Measurements from ENCODE around the gene ATF2.

The ATF2 gene, protein sequence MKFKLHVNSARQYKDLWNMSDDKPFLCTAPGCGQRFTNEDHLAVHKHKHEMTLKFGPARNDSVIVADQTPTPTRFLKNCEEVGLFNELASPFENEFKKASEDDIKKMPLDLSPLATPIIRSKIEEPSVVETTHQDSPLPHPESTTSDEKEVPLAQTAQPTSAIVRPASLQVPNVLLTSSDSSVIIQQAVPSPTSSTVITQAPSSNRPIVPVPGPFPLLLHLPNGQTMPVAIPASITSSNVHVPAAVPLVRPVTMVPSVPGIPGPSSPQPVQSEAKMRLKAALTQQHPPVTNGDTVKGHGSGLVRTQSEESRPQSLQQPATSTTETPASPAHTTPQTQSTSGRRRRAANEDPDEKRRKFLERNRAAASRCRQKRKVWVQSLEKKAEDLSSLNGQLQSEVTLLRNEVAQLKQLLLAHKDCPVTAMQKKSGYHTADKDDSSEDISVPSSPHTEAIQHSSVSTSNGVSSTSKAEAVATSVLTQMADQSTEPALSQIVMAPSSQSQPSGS

DNA sequence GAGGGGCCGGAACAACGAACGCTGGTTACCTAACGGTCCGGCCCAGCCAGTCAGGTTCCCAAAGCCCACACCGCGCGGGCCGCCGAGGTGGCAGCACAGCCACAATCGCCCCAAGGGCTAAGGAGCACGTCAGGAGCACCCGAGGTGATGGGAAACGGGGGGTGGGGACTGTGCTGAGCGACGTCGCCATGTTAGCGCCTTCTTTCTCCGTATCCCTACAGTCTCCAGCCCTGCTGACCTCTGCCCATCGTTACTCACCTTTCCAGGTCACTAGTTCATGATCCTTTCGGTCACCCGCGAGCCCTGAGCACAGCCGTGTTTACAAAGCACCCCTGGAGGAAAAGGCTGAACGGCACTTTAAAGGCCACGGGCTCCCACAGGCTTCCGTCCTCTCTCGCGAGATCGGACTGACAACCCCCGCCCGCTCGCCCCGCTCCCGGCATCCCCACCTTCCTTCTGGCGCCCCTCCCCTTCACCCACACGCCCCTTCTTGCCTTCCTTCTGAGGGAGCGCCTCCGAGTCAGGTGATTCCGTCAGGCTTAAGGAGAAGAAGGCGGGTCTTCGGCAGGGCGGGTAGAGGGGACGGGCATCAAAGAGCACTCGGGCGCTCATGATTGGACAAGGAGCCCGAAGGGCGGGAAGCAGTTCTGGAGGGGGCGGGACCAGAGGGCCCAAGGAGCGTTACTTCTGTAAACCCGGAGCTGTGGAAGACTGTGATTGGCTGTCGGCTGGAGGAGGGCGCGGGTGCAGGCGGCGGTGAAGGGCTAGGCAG lies at the start of gene ATF2:
TSS of gene ATF2 (minus strand) at position 412 of the 772 bp plus-strand sequence. CDS start 31,760 bp downstream, outside the sequence.
- peak; percentile 86 for FAIRE-seq

DNA sequence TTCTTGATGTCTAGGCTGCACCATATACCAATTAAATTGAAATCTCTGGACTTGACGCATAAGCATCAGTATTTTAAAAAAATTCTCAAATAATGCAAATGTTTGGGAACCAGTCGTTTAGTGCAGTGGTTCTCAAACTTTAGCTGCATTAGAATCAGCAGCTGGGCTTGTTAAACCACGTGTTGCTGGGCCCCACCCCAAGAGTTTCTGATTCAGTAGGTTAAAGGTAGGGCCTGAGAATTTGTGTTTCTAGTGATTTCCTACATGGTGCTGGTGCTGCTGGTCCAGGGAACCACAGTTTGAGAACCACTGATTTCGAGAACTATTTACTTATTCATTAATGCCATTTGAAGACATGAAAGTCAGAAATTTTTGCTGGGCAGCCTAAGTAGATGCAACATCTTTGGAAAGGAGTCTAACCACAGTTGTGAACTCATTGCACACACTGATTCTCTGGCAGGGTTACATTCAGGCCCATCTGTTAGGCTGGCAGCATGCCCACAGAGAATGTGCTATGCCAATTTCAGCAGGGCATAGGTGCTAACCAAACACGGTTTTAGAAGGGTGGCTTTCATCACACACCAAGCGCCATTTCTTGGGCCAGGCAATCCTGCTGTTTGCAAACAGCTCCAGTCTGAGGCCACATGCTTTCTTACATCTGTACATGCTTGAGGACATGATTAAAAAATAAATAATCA lies 39.9 kb upstream of the ATF2 start:
- no peak for FAIRE-seq

DNA sequence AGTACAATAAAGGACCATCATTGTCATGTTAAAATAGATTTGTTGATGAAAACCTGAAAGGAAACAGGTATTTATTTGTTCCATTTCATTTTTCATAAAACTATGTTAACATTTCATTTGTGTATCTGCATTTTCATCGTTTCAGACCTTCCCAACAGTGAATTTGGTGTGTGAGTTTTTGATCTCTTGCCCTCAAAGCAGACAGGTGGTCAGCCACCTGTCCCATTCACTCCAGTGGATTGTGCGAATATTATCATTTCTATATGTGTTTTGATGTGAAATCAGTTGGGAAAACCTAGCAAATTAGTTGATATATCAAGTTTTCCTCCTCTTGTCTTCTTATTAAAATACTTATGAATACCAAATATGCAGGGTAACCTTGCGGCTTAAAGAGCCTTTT lies 38.9 kb upstream of the ATF2 start:
- FAIRE-seq = no peak

DNA sequence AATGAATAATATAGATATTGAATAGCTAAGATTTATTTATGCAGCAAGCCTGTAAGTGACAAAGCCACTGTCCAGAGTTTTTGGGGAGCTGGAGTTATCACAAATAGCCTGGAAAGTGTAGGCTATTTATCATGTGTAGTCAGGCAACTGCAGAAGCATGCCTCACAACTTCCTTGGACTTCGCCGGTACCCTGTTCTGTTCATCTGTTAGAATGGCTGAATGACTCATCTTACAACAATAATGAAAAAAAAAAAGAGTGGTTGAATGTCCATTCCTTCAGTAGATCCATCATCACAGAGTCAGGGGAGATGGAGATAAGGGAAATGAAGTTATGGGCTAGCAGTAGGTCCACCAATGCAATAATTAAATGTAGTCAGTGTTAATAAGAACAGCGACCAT lies 37.5 kb upstream of the ATF2 start:
- no peak for FAIRE-seq

DNA sequence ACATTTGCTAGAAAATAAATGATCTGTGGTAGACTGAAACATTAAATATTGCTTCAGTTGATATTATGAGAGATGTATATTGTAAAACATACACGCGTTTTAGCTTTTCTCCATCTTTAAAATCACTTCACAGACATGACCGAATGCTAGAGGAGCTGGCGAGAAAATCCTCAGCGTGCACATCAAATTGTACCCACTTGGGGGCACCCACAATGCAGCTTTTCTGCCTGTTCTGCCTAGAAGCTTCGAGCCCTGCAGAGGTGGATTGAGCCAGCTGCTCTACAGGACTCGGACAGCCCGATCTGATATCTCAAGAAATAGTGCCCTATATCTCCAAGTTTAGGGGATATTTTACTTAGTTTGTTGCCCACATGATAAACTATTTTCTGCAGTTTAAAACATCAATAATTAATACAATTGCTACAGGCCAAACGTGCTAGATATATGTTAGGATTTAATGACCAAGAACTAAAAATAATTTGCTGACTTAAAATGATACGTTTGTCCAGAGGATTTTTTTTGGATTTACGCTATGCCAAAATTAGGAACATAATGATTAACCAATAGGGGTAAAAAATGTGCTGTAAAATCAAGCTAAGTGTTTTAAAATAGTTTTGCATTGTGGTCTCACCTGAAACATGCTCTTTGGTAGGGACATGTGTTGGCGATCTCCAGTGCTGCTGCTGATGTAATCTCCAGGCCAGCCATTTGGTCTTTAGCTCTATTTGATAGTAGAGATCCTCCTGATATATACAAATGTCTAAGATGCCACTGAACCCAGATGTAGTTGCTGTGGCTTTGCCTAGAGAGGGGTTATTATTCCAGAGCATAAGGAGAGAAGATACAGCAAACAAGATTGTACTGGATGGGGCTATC lies 35.9 kb upstream of the ATF2 start:
- peak; percentile 92 for FAIRE-seq

DNA sequence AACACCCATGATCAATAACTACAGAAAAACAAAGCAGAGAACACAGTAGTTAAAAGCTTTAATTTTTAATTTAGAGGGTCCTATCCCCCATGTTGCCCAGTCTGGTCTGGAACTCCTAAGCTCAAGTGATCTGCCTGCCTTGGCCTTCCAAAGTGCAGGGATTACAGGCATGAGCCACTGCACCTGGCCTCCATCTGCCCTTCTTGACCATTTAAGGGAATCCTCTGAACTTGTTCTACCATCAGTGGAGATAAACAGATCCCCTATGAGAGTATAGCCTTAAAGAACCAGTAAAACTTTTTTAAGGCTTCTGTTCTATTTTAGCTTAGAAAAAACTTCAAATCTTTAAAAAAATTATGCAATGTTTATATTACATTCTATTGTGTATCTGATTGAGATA lies 27.0 kb upstream of the ATF2 start:
- no peak for FAIRE-seq

DNA sequence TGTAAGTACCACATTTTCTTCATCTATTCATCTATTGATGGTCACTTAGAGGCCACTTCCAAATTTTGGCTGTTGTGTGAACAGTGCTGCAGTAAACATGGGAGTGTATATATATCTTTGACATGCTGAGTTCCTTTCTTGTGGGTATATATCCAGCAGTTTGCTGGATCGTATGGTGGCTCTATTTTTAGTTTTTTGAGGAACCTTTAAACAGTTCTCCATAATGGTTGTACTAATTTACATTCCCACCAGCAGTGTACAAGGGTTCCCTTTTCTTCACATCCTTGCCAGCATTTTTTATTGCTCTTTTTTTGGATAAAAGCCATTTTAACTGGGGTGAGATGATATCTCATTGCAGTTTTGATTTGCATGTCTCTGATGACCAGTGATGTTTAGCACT lies 20.8 kb upstream of the ATF2 start:
- FAIRE-seq = no peak

DNA sequence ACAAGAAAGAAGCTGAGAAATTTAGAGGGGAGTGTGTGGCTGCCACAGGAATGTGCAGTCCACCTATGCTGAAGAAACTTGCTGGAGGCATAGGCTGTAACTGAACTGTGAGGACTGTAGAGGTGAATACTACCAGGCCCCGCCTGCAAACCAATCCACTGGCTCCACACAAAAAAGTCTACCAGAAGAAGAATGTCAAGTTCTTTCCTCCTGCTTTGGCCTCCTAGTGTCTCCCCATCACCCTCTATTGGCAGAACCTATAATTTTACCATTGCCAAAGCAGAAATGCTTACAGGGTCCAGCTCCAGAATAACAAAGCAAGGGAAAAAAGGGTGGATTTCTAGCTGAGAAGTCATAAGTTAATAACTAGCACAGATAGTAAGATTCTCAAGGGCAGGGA lies 19.4 kb upstream of the ATF2 start:
- FAIRE-seq = no peak

DNA sequence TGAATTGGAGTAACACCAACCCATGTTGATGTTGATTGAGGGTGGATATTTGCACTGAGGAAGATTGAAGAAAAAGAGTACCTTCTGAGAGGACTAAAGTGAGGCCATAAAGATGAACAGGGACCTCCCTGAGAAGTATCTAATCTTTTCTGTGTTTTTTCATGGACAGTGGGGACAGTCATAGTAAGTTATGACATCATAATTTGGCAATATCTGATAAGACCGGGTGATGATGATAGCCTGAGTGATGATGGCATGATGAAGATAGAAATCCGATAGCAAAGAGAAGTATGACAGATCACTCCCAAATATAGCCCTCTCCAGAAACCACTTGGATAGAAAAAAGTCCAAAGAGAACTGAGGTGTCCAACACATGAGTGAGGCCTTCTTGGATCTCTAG lies 15.7 kb upstream of the ATF2 start:
- no peak for FAIRE-seq

DNA sequence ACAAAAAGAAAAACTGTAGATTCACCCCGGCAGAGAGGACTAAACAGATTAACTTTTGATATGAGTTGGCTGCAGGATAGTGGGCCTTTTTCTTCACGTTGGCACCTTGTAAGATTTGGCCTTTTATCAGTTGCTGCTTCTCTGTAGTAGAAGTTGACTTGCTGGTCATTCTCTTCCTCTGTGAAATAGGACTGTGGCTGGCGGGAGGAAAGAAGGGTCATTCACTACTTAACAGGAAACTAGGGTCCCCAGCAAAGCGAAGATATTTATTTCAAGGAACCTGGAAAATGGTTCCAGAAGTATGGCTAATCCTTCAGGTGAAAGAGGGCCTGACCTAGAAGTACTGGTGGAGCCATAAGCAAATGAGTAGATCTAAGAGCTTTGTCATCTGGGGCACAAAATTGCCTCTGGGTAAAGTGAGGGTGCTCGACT lies 13.9 kb upstream of the ATF2 start:
- FAIRE-seq = no peak

DNA sequence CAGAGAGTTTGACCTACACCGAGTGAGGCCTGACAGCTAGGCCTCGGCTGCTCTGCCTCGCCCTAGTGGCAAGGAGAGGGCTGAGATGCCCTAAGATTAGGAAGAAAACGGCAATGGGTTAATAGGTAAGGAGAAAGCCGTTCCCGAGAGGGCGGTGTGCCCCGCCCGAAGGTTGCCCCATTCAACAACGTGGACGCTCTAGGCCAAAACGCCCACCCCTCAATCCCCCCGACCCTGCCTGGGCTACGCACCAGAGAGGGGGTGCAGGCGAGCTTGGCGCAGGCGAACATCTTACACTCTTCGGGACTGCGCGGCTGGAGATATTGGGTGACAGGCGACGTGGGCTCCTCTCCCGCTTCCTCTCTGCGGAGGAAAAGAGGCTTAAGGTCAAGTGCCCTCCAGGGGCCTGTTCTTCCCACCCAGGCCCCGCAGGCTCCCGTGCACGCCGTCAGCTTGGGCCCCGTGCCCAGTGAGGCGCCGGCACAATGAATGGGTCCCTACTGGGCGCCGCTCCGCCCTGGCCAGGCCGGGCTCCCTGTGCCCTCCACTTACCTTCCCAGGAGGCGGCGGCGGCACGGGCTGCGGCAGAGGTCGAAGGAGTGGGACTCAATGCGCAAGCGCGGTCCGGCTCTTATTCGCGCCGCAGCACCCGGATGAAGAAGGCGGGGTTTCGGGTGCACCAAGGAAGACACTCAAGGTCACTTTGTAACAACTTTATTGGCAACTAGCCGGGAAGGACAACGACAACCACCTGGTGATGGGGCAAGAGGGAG lies 13.3 kb upstream of the ATF2 start, which contains the start of gene ATP5MC3:
TSS of gene ATP5MC3 (minus strand) at position 607 of the 773 bp plus-strand sequence. CDS start at position 290, 317 bp downstream.
- FAIRE-seq = no peak

DNA sequence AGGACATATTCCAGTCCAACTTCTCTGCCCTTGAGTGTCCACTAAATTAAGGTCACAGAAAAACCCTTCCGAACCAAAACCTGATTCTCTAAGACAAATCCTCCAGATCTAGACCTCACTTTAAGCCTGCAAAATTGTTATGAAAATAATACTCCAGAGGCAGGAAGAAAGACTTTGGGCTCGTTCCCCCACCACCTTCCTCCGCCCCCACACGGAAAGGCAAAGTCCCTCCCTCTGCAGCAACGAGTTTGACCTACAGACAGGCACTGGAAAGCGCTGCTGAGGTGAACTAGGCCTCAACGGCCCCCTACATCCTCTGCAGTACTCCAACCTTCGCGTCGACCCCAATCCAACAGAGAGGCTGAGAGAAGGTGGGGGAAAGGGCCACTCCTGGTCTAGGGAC lies 12.7 kb upstream of the ATF2 start:
- FAIRE-seq = no peak

DNA sequence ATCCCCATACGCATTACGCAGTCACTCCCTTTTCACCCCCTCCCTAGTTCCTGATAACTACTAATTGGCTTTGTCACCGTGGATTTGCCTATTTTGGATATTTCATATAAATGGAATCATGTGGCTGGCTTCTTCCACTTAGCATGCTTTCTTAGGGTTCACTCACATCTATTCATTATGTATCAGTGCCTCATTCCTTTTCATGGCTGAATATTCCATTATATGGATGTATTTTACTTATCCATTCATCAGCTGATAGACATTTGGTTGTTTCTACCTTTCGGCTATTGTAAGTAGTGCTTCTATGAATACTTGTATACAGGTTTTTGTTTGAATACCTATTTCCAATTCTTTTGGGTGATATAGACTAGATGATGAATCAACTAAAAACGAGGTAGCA lies 8.6 kb upstream of the ATF2 start:
- FAIRE-seq = no peak

DNA sequence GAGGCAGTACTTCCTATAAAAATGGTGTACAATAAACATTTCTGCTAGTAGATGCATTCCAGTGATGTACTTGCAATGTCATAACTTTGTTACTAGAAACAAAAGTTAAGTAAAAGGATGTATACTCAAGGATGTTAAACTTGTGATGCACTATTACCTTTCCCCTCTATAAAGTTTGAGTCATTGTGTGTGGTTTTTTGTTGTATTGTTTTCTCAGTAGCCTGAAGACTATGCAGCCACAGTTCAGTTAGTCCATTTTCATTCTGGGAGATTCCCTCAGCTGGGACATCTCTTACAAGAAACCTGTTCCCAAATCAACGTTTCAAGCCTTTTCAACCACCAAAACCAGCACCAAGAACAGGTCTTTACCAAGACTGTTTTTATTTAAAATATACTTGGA lies 7.9 kb upstream of the ATF2 start:
- FAIRE-seq = no peak

DNA sequence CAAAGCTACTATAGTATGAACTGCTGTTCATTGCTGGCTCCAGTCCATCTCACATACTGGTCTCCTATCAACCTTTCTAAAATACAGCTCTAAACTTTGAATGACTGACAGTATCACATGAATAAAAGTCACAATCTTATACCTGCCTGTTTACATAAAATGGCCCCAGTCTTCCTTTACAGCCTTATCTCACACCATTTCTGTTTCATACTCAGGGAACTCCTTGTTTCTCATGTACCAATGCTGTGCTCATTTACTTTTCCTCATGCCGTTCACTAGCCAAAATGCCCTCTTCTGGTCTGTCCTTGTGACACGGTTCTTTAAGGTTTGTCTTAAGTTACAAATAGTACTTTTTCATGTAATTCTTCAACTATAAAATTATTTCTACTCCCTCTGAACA lies 7.3 kb upstream of the ATF2 start:
- FAIRE-seq = no peak

DNA sequence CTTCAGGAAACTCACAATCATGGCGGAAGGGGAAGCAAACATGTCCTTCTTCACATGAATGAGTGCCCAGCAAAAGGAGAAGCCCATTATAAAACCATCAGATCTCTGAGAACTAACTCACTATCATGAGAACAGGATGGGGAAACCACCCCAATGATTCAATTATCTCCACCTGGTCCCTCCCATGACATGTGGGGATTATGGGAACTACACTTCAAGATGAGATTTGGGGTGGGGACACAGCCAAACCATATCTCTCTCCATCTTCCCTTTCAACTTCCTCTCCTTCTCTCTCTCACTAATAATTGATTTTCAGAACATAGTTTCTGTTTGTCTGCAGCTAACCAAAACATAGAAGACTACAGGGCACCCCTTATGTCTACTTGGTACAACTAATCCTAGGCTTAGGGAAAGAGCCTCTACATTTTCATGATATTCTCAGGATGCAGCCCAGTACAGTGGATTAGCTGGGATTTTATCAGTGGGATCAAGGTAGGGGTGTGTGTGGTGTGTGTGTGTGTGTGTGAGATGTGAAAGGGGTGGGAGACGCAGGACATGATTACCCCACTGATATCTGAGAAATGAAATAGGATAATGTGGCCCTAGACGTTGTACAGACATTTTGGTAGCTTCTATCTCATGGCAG lies 2.8 kb upstream of the ATF2 start:
- no peak for FAIRE-seq

DNA sequence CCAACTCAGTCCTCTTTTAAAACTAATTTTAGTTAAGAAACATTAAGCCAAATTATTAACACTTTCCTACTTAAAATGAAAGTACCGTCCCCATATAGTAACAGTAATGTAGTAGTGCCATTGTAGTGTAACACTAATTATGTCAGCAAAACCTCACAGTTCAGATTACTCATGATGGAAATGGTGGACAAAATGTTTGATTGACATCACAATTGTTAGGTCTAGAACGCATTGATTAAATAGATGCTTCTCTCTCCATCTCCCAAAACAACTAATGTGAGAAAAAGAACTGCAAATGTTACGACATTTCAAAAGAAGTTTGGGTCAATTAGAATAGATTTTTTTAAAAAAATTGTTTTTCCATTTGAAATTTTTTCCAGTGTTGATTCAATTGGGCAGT lies 1.2 kb upstream of the ATF2 start:
- no peak for FAIRE-seq

DNA sequence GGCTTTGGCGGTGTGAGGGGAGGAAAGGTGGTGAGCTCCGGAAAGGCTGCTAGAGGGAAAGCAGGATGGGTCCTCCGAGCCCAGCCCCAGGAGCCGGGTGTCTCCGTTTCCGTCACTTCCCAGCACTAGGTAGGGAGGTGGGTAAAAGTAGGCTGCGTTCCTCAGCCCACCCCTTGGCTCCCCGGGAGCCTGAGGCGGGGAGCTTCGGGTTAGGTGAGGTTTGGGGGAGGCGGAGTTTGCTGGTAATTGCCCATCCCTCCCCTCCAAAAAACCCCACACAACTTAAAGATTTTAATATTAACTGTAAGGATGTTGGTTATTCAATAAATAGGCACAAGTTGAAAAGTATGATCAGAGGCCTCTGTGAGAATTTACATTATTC lies 552 bp upstream of the ATF2 start:
- FAIRE-seq = no peak

DNA sequence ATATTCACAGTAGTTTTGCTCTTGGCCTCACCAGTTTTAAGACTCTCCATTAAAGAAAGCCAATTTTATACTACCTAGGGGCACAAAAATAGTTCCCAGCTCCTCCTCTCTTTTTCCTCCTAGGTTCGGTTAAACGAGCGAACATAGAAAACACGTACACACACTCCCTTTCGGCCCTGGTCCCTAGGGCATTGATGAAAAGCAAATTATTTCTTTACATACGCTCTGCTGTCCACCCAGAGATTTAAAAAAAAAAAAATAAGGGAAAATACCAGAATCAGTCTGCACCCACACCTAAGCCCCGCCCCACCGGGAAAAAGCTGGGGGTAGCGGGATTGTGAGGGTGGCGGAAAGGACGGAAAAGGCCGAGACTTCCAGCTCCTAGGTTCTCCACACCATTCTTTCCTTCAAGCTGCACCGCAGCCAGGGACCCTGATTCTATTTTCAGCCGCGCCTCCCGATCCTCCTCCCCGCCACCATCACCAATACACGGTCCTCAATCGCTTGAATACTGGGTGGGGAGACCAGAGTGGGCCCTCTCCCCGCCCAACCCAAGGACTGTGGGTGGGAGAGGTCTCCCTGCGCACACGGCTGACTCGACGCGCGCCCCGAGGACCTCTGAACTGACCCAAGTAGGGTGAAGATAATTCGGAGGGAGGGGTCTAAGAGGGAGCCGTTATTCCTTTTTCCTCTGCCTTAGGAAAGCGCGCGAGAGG lies 769 bp downstream of the ATF2 start:
- no peak for FAIRE-seq

DNA sequence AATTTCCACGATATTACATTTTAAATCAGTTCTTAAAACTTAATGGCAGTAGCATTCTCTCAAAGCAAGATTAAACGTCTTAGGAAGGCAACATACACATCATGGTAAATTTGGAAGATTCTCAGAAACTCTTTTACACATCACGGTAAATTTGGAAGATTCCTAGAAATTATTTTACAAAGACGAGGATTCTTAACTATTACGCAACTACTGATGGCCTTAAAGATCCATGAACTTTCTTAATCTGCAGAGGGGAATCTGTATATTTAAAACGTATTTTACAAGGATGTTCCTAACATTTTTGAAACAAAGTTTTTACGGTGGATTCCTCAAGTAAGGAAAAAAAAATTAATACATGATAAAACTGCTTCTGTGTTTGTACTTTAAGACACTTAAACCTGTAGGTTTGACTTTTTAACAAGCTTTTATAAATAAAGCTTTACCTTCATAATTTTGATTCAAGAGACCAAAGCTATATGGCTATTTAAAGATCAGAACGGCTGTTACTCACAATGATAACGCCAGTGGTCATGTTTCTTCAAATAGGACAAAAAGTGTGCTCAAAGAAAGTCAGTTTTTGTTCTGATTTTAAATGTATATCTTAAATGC lies 1.7 kb downstream of the ATF2 start:
- no peak for FAIRE-seq

Measured in islet of Langerhans (tissue), 1 donor.